ENCODE data around the gene POGK. TPM values are rescaled to one million over a fixed set of nuclear protein-coding genes. Genes with fewer than 3 reads are reported as not detected.

POGK gene
- total RNA-seq, 2 donors from 2014 or later: 30.3 to 53.1 TPM

GRCh38 chr1:166899769-166900168 is 60.5 kb downstream of the POGK start:
- Mint-ChIP-seq H3K9me3 (no peaks in the 10 kb centered on the region), H3K27ac (no peak overlapping the region), H3K36me3 (peaks cover 6% of the 10 kb centered on the region), H3K27me3 (peaks cover 15 to 22% of the 10 kb centered on the region in 2 donors), H3K4me1 (ENCODE audit: low read depth in 2 of 2) (peaks cover 3 to 6% of the 10 kb centered on the region in 2 donors), H3K4me3 (no peak overlapping the region)
- DNase-seq (ENCODE audit: low spot score) (no peak), ATAC-seq (no peak)

GRCh38 chr1:166900987-166901386 is 61.7 kb downstream of the POGK start:
- Mint-ChIP-seq H3K36me3 (peaks cover 6% of the 10 kb centered on the region), H3K27me3 (peaks cover 10 to 15% of the 10 kb centered on the region in 2 donors), H3K4me1 (ENCODE audit: low read depth in 2 of 2) (peaks cover 5 to 11% of the 10 kb centered on the region in 2 donors), H3K27ac (no peak overlapping the region), H3K4me3 (no peak overlapping the region), H3K9me3 (no peaks in the 10 kb centered on the region)
- DNase-seq (ENCODE audit: low spot score): no peak
- ATAC-seq: no peak

GRCh38 chr1:166902279-166902678 is 63.0 kb downstream of the POGK start:
- H3K4me1 Mint-ChIP-seq (ENCODE audit: low read depth in 2 of 2): peaks cover 10 to 20% of the 10 kb centered on the region in 2 donors
- H3K27ac Mint-ChIP-seq: no peak overlapping the region
- DNase-seq (ENCODE audit: low spot score) (no peak), ATAC-seq (no peak)
- H3K36me3 Mint-ChIP-seq: peaks cover under 1% of the 10 kb centered on the region
- peaks cover 1 to 10% of the 10 kb centered on the region in 2 donors for H3K27me3 Mint-ChIP-seq
- H3K9me3 Mint-ChIP-seq: no peaks in the 10 kb centered on the region
- no peak overlapping the region for H3K4me3 Mint-ChIP-seq

- peaks cover 10 to 20% of the 10 kb centered on the region in 2 donors for H3K4me1 Mint-ChIP-seq (ENCODE audit: low read depth in 2 of 2)
- peaks cover 2 to 8% of the 10 kb centered on the region in 2 donors for H3K27me3 Mint-ChIP-seq
- no peak for ATAC-seq
- no peak overlapping the region for H3K27ac Mint-ChIP-seq
- no peaks in the 10 kb centered on the region for H3K9me3 Mint-ChIP-seq
- no peak for DNase-seq (ENCODE audit: low spot score)
- H3K36me3 Mint-ChIP-seq: no peaks in the 10 kb centered on the region
- H3K4me3 Mint-ChIP-seq: no peak overlapping the region
Measured at GRCh38 chr1:166903232-166903631, 64.0 kb downstream of the POGK start.

- ATAC-seq (no peak), DNase-seq (ENCODE audit: low spot score) (no peak)
- Mint-ChIP-seq H3K27ac (no peak overlapping the region), H3K4me1 (ENCODE audit: low read depth in 2 of 2) (peaks cover 10 to 20% of the 10 kb centered on the region in 2 donors), H3K4me3 (no peak overlapping the region), H3K9me3 (no peaks in the 10 kb centered on the region), H3K27me3 (peaks cover 5% of the 10 kb centered on the region in 2 donors), H3K36me3 (no peaks in the 10 kb centered on the region)
Measured at GRCh38 chr1:166905136-166905535, 65.9 kb downstream of the POGK start.

- Mint-ChIP-seq H3K4me1 (ENCODE audit: low read depth in 2 of 2) (peaks cover 13 to 25% of the 10 kb centered on the region in 2 donors), H3K27ac (peak overlapping the region; percentile 12 to 63), H3K9me3 (no peaks in the 10 kb centered on the region), H3K4me3 (peak overlapping the region; percentile 57), H3K36me3 (no peaks in the 10 kb centered on the region), H3K27me3 (peaks cover 3 to 5% of the 10 kb centered on the region in 2 donors)
- no peak for DNase-seq (ENCODE audit: low spot score)
- ATAC-seq: peak; percentile 76 to 82
Measured at GRCh38 chr1:166905900-166906299, 66.6 kb downstream of the POGK start.

Other genes with a start within 250 kb of the POGK start
- 10 to 100 TPM in 1 of 2 donors, 1 to 10 TPM in 1; 9.3 to 10.2 TPM for gene TADA1, start 36.8 kb downstream of the POGK start, total RNA-seq
- 1 to 10 TPM; 2.1 to 3.5 TPM for gene ILDR2, start 136.1 kb downstream of the POGK start, total RNA-seq
- not detected for gene MAEL, start 149.8 kb downstream of the POGK start, total RNA-seq